Measurements from ENCODE around the gene FBXO47. TPM values are rescaled to one million over a fixed set of nuclear protein-coding genes. Genes with fewer than 3 reads are reported as not detected.

The FBXO47 gene
- total and polyA plus RNA-seq, 2 of the 13 experiments (the other 11 are each of a cell fraction or from before 2014, with no cell fraction given) = not detected

GRCh38 chr17:38982858-38983746 is 15.9 kb upstream of the FBXO47 start (continued):
- TF ChIP-seq MAX (IDR thresholded peaks at IDR 0.05) = no peak
- TF ChIP-seq NR2F2 (IDR thresholded peaks at IDR 0.05; ENCODE audit: borderline replicate concordance, low read depth) = no peak
- peak; percentile 85 for TF ChIP-seq ZNF3 (CRISPR knock-in tag; IDR thresholded peaks at IDR 0.05)
- TF ChIP-seq ARID3A (IDR thresholded peaks at IDR 0.05; ENCODE audit: low read depth, low read length) = peak; percentile 60; the same call in 1 of the 2 replicates
- TF ChIP-seq, protein P1, sequence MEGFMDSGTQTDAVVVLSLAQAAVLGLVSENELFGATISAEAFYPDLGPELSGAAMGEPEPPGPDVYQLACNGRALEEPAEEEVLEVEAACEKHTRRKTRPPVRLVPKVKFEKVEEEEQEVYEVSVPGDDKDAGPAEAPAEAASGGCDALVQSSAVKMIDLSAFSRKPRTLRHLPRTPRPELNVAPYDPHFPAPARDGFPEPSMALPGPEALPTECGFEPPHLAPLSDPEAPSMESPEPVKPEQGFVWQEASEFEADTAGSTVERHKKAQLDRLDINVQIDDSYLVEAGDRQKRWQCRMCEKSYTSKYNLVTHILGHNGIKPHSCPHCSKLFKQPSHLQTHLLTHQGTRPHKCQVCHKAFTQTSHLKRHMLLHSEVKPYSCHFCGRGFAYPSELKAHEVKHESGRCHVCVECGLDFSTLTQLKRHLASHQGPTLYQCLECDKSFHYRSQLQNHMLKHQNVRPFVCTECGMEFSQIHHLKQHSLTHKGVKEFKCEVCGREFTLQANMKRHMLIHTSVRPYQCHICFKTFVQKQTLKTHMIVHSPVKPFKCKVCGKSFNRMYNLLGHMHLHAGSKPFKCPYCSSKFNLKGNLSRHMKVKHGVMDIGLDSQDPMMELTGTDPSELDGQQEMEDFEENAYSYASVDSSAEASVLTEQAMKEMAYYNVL (CRISPR knock-in tag; IDR thresholded peaks at IDR 0.05; ENCODE audit: borderline replicate concordance) = no peak
- TF ChIP-seq STAG1 (CRISPR knock-in tag; IDR thresholded peaks at IDR 0.05) = peak; percentile 90
- TF ChIP-seq EP300 (IDR thresholded peaks at IDR 0.05; ENCODE audit: low read depth in 2 of 2, low read length in 2 of 2) = no peak
- no peak for TF ChIP-seq EP300 (CRISPR knock-in tag; IDR thresholded peaks at IDR 0.05; ENCODE audit: borderline replicate concordance)
- 0 out of 2 replicates have a peak, but pooled peaks have one; percentile 16 for TF ChIP-seq ELF3 (CRISPR knock-in tag; IDR thresholded peaks at IDR 0.05)
- peak; percentile 87 for TF ChIP-seq CTCF (CRISPR knock-in tag; IDR thresholded peaks at IDR 0.05)
- TF ChIP-seq RCOR2 (CRISPR knock-in tag; IDR thresholded peaks at IDR 0.05) = 0 out of 2 replicates have a peak, but pooled peaks have one; percentile 23
- no peak for TF ChIP-seq CBFB (CRISPR knock-in tag; IDR thresholded peaks at IDR 0.05)
- TF ChIP-seq RXRB (CRISPR knock-in tag; IDR thresholded peaks at IDR 0.05; ENCODE audit: borderline replicate concordance) = 0 out of 2 replicates have a peak, but pooled peaks have one; percentile 38
- TF ChIP-seq, protein P2, sequence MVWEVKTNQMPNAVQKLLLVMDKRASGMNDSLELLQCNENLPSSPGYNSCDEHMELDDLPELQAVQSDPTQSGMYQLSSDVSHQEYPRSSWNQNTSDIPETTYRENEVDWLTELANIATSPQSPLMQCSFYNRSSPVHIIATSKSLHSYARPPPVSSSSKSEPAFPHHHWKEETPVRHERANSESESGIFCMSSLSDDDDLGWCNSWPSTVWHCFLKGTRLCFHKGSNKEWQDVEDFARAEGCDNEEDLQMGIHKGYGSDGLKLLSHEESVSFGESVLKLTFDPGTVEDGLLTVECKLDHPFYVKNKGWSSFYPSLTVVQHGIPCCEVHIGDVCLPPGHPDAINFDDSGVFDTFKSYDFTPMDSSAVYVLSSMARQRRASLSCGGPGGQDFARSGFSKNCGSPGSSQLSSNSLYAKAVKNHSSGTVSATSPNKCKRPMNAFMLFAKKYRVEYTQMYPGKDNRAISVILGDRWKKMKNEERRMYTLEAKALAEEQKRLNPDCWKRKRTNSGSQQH (CRISPR knock-in tag; IDR thresholded peaks at IDR 0.05; ENCODE audit: low read depth) = 0 out of 2 replicates have a peak, but pooled peaks have one; percentile 45
- TF ChIP-seq SMC3 (IDR thresholded peaks at IDR 0.05; ENCODE audit: low read length) = peak; percentile 91
- TF ChIP-seq, protein P3, sequence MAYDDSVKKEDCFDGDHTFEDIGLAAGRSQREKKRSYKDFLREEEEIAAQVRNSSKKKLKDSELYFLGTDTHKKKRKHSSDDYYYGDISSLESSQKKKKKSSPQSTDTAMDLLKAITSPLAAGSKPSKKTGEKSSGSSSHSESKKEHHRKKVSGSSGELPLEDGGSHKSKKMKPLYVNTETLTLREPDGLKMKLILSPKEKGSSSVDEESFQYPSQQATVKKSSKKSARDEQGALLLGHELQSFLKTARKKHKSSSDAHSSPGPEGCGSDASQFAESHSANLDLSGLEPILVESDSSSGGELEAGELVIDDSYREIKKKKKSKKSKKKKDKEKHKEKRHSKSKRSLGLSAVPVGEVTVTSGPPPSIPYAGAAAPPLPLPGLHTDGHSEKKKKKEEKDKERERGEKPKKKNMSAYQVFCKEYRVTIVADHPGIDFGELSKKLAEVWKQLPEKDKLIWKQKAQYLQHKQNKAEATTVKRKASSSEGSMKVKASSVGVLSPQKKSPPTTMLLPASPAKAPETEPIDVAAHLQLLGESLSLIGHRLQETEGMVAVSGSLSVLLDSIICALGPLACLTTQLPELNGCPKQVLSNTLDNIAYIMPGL (CRISPR knock-in tag; IDR thresholded peaks at IDR 0.05; ENCODE audit: borderline replicate concordance in 1 of 2, low read depth in 1 of 2) = peak in 1 of 2 experiments; percentile 41; a peak in 1 of 4 replicates
- no peak for TF ChIP-seq ZNF619 (CRISPR knock-in tag; IDR thresholded peaks at IDR 0.05)

Measured in HepG2 (cell line).